OCI-LY1 (cell line): Measurements from ENCODE around the gene GPLD1.

Experiments used
- CTCF ChIP-seq: fragments of 200-600 bp; sonication (generic), shearing (Covaris generic); IDR thresholded peaks from 2 replicates; pipeline ENCODE4 v1.5.1; 2017; ENCODE audit warnings: mild to moderate bottlenecking, antibody characterized with exemption, low read length, moderate library complexity, mixed read lengths
- EZH2 ChIP-seq: fragments of 200-600 bp; sonication (generic), shearing (Covaris generic); IDR thresholded peaks from 2 replicates; pipeline ENCODE4 v1.8.0; 2017; ENCODE audit warnings: borderline replicate concordance, mixed run types, mild to moderate bottlenecking, antibody characterized with exemption, low read length, moderate library complexity, mixed read lengths

- TF ChIP-seq CTCF: no peak
- no peak for TF ChIP-seq EZH2
These were observed 101.6 kb downstream of the GPLD1 start for GRCh38 chr6:24387818-24388217.
